Endothelial cell of umbilical vein (primary cell): Measurements from ENCODE around the gene MEGF10. TPM values are rescaled to one million over a fixed set of nuclear protein-coding genes. Genes with fewer than 3 reads are reported as not detected.
A peak's percentile ranks its signal among the peaks of the same experiment; 100 is the strongest.

ENCODE experiments used
- BruUV-seq: library from RNA; stranded (reverse); fragments of 400-500 nt; replicated peaks from 2 replicates; lab custom pipeline; 2021; lab: Mats Ljungman, UMichigan
- CTCF ChIA-PET: fragments of 300-600, 350-600 bp; sonication (Branson Sonifier 250); formaldehyde crosslinking; loops from one replicate; lab custom pipeline; 2021; ENCODE audit warnings: antibody characterized with exemption, inconsistent platforms; lab: Charles Lee
- POLR2A ChIA-PET: fragments of 300-600, 350-600 bp; sonication (Branson Sonifier 250); formaldehyde crosslinking; loops from one replicate; lab custom pipeline; 2021; ENCODE audit warnings: antibody characterized with exemption, inconsistent platforms; lab: Charles Lee
- DNase-seq: peaks from one replicate; pipeline ENCODE4 v3.0.0-alpha.2; 2011; ENCODE audit warnings: low read depth, low spot score
- FAIRE-seq: peaks from 2 replicates; lab custom pipeline; 2011; peaks lifted over from hg19 to GRCh38; lab: Jason Lieb, UNC
- H2AFZ ChIP-seq: 2 replicates; pipeline ENCODE4 v1.6.0; 2012; ENCODE audit warnings: low read depth, low read length, control low read depth, inconsistent platforms
- H3K27ac ChIP-seq: 2 replicates; pipeline ENCODE4 v1.5.1; 2011; ENCODE audit warnings: low read depth, mild to moderate bottlenecking, control low read depth, low read length, moderate library complexity; ENCODE audit not compliant: insufficient read depth
- H3K27me3 ChIP-seq, 2 experiments: 2 replicates each; pipeline versions ENCODE4 v1.6.0 to v1.6.1; 2011; ENCODE audit warnings: low read length in 2 of 2, mixed read lengths in 1 of 2; ENCODE audit not compliant: control insufficient read depth in 2 of 2, insufficient read depth in 2 of 2
- H3K36me3 ChIP-seq, 2 experiments: 2 replicates in 1 of 2; 3 replicates in 1 of 2; pipeline ENCODE4 v1.5.1; 2011; ENCODE audit warnings: low read length in 2 of 2, mild to moderate bottlenecking in 1 of 2, moderate library complexity in 1 of 2; ENCODE audit not compliant: control insufficient read depth in 2 of 2, insufficient read depth in 2 of 2; ENCODE audit errors: extremely low read depth in 1 of 2
- H3K4me1 ChIP-seq: 3 replicates; pipeline ENCODE4 v1.5.1; 2011; ENCODE audit warnings: mild to moderate bottlenecking, low read length; ENCODE audit not compliant: control insufficient read depth, insufficient read depth; ENCODE audit errors: extremely low read depth
- H3K4me2 ChIP-seq: 2 replicates; pipeline ENCODE4 v1.6.1; 2011; ENCODE audit warnings: low read length, control low read depth, mixed read lengths; ENCODE audit not compliant: insufficient read depth
- H3K4me3 ChIP-seq, 3 experiments: fragments of 200-600 bp in 1 of 3; sonication (generic), shearing (Covaris generic) in 1 of 3; replicated peaks in 1 of 3; 2 replicates each; pipeline ENCODE4 v1.5.1; 2011 to 2016; ENCODE audit warnings: control low read depth in 3 of 3, low read length in 3 of 3, mild to moderate bottlenecking in 2 of 3, inconsistent platforms in 1 of 3, low read depth in 1 of 3, moderate library complexity in 1 of 3; ENCODE audit not compliant: insufficient read depth in 1 of 3
- H3K79me2 ChIP-seq: 2 replicates; pipeline ENCODE4 v1.6.0; 2012; ENCODE audit warnings: low read length, inconsistent platforms; ENCODE audit not compliant: control insufficient read depth, insufficient read depth
- H3K9ac ChIP-seq: replicated peaks from 2 replicates; pipeline ENCODE3; 2011; ENCODE audit warnings: low read length, control low read depth; ENCODE audit not compliant: insufficient read depth; ENCODE audit errors: extremely low read depth
- H3K9me1 ChIP-seq: replicated peaks from 3 replicates; pipeline ENCODE4 v1.6.0; 2011; ENCODE audit warnings: mild to moderate bottlenecking, low read length; ENCODE audit not compliant: control insufficient read depth, insufficient read depth; ENCODE audit errors: extremely low read depth
- H3K9me3 ChIP-seq: replicated peaks from 2 replicates; pipeline ENCODE4 v1.5.1; 2012; ENCODE audit warnings: low read length, inconsistent platforms; ENCODE audit not compliant: control insufficient read depth, insufficient read depth
- H4K20me1 ChIP-seq: replicated peaks from 2 replicates; pipeline ENCODE3; 2011; ENCODE audit warnings: mild to moderate bottlenecking, low read length; ENCODE audit not compliant: control insufficient read depth, insufficient read depth; ENCODE audit errors: extremely low read depth
- EZH2 ChIP-seq: IDR thresholded peaks from 2 replicates; pipeline ENCODE4 v1.6.1; 2012; ENCODE audit warnings: borderline replicate concordance, low read depth, mild to moderate bottlenecking, moderate library complexity, low read length, inconsistent platforms; ENCODE audit not compliant: severe bottlenecking
- FOS ChIP-seq: IDR thresholded peaks from 2 replicates; pipeline ENCODE4 v1.6.1; 2011; ENCODE audit warnings: mild to moderate bottlenecking, low read length, moderate library complexity, borderline replicate concordance; ENCODE audit not compliant: insufficient read depth
- GATA2 ChIP-seq: IDR thresholded peaks from 2 replicates; pipeline ENCODE4 v1.7.0; 2011; ENCODE audit warnings: low read depth, mild to moderate bottlenecking, moderate library complexity, mixed read lengths, low read length; ENCODE audit not compliant: insufficient read length, insufficient read depth
- JUN ChIP-seq: IDR thresholded peaks from 2 replicates; pipeline ENCODE4 v1.6.1; 2011; ENCODE audit warnings: borderline replicate concordance, low read depth; ENCODE audit not compliant: insufficient read length, insufficient read depth
- MYC ChIP-seq: IDR thresholded peaks from one replicate; pipeline ENCODE4 v1.6.1; 2011; ENCODE audit warnings: mild to moderate bottlenecking, low read depth, low read length
- POLR2A ChIP-seq: IDR thresholded peaks from 2 replicates; pipeline ENCODE4 v1.6.1; 2012; ENCODE audit warnings: low read depth, mild to moderate bottlenecking, control low read depth, low read length
- POLR2AphosphoS5 ChIP-seq: IDR thresholded peaks from 2 replicates; pipeline ENCODE4 v1.6.1; 2012; ENCODE audit warnings: low read depth, mild to moderate bottlenecking, control low read depth, low read length, moderate library complexity; ENCODE audit not compliant: insufficient read depth
- dilution Hi-C: fragments of 300-500 bp; cut with MboI; formaldehyde crosslinking; loops from one replicate; pipeline ENCODE4 v1.15.0; 2019; ENCODE audit warnings: low sequenced_read_pairs; ENCODE audit not compliant: extremely low pct_ligation_motif_present
- intact Hi-C: fragments of 100-400 bp; cut with micrococcal nuclease; formaldehyde crosslinking; loops from one replicate; pipeline ENCODE4 v1.10.0; 2022
- polyA plus RNA-seq, 4 experiments: library from polyadenylated mRNA; depleted of rRNA in 3 of 4; stranded (reverse) in 3 of 4; unstranded in 1 of 4; fragments of >200 nt; gene quantifications; 2 replicates each; pipeline versions ENCODE4 v1.2.1 to v1.2.3, GENCODE V29; 2011 to 2012; ENCODE audit warnings: missing spikeins in 1 of 4
- total RNA-seq: library from RNA; stranded (reverse); gene quantifications from 2 replicates; pipeline ENCODE4 v1.2.3, GENCODE V29; 2021
- TF ChIP-seq, protein P1 (sequence below): IDR thresholded peaks from 2 replicates; pipeline ENCODE4 v1.6.1; 2011; ENCODE audit not compliant: insufficient read depth, insufficient read length
- TF ChIP-seq, protein P2 (sequence below), 2 donors: IDR thresholded peaks; 1 replicate in 1 of 2; 2 replicates in 1 of 2; pipeline ENCODE4 v1.5.1; 2011; ENCODE audit warnings: low read length in 2 of 2, mild to moderate bottlenecking in 2 of 2, moderate library complexity in 2 of 2, control low read depth in 1 of 2, inconsistent platforms in 1 of 2, low read depth in 1 of 2; ENCODE audit not compliant: insufficient read depth in 1 of 2; ENCODE audit errors: extremely low read depth in 1 of 2

MEGF10 gene
- total and polyA plus RNA-seq, 2 donors (not counting 3 experiments of a cell fraction or from before 2014, with no cell fraction given), result 0.30 to 1.00 TPM

GRCh38 chr5:127254729-127255284 lies 35.8 kb upstream of the MEGF10 start:
- Histone ChIP-seq H3K4me1 (no peaks in the 10 kb centered on the region), H4K20me1 (no peaks in the 10 kb centered on the region), H3K9me1 (no peaks in the 10 kb centered on the region), H3K9me3 (no peaks in the 10 kb centered on the region), H3K36me3 (no peaks in the 10 kb centered on the region), H3K79me2 (no peaks in the 10 kb centered on the region), H3K9ac (no peak overlapping the region), H3K27ac (no peak overlapping the region), H3K4me3 (no peak overlapping the region), H3K4me2 (no peak overlapping the region), H2AFZ (no peak overlapping the region), H3K27me3 (peaks cover 3 to 5% of the 10 kb centered on the region in 2 experiments)
- dilution Hi-C loops (no loop called here), intact Hi-C loops (no loop called here)
- FAIRE-seq, result no peak
- TF ChIP-seq FOS (no peak), POLR2A (no peak), POLR2AphosphoS5 (no peak), GATA2 (no peak)
- TF ChIP-seq, protein P1, sequence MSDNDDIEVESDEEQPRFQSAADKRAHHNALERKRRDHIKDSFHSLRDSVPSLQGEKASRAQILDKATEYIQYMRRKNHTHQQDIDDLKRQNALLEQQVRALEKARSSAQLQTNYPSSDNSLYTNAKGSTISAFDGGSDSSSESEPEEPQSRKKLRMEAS, result no peak
- ChIA-PET CTCF (no interaction called here), POLR2A (no interaction called here)
- peak; percentile 13 for DNase-seq
- no TSS peak for BruUV-seq

DNA sequence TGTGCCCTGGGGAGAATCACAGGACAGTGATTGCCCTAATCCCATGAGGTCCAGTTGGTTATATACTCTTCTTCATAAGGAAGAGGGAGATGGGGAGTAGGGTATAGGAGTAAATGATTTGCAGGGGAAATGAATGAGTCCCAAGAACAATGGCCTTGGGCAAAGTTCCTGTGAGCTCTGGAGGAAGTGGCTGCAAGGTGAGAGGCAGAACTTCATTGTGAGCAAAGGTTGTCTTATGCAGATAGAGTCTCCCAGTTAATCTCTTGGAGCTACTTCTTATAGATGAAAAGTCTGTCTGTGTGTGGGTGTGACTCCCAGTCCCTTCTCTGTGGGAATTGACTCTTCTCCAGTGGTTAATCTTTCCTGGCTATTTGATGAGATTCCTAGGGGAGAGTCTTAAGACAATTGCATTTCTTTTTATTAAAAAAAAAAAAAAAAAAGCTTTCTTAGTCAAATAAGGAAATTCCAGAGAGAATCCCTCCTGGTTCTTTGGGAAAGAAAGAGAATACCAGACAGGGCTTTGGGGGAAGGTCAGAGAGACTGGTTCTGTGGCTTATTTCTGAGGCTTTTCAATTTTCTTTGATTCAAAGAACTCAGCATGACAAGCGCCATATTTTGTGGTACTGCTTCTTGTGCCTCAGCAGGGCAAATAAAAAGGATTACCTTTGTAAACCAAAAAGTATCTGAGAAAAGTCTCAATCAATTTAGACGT lies 33.6 kb upstream of the MEGF10 start:
- Histone ChIP-seq H3K9me1 (no peaks in the 10 kb centered on the region), H3K27ac (no peak overlapping the region), H2AFZ (no peak overlapping the region), H4K20me1 (no peaks in the 10 kb centered on the region), H3K79me2 (no peaks in the 10 kb centered on the region), H3K4me2 (no peak overlapping the region), H3K4me3 (no peak overlapping the region), H3K9ac (no peak overlapping the region), H3K9me3 (no peaks in the 10 kb centered on the region), H3K27me3 (peaks cover 5% of the 10 kb centered on the region in 2 experiments), H3K36me3 (no peaks in the 10 kb centered on the region), H3K4me1 (no peaks in the 10 kb centered on the region)
- no peak for DNase-seq
- intact Hi-C loops, result no loop called here
- dilution Hi-C loops, result no loop called here
- no TSS peak for BruUV-seq
- ChIA-PET CTCF (interaction anchor here (1.2 kb wide), 1 partner anchor 21 kb away, joined by 3 read pairs; no protein-coding TSS in a partner anchor), POLR2A (interaction anchor here (0.5 kb wide), 1 partner anchor 664 kb away, joined by 3 read pairs; no protein-coding TSS in a partner anchor)
- FAIRE-seq, result no peak
- TF ChIP-seq FOS (no peak), GATA2 (no peak), JUN (no peak), EZH2 (no peak), POLR2A (no peak), MYC (no peak), POLR2AphosphoS5 (no peak)
- TF ChIP-seq, protein P1, result no peak
- TF ChIP-seq, protein P2, sequence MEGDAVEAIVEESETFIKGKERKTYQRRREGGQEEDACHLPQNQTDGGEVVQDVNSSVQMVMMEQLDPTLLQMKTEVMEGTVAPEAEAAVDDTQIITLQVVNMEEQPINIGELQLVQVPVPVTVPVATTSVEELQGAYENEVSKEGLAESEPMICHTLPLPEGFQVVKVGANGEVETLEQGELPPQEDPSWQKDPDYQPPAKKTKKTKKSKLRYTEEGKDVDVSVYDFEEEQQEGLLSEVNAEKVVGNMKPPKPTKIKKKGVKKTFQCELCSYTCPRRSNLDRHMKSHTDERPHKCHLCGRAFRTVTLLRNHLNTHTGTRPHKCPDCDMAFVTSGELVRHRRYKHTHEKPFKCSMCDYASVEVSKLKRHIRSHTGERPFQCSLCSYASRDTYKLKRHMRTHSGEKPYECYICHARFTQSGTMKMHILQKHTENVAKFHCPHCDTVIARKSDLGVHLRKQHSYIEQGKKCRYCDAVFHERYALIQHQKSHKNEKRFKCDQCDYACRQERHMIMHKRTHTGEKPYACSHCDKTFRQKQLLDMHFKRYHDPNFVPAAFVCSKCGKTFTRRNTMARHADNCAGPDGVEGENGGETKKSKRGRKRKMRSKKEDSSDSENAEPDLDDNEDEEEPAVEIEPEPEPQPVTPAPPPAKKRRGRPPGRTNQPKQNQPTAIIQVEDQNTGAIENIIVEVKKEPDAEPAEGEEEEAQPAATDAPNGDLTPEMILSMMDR (IDR thresholded peaks at IDR 0.05; ENCODE audit: extremely low read depth in 1 of 2, insufficient read depth in 1 of 2, low read depth in 1 of 2, low read length in 2 of 2), result no peak
